ENCODE data around the gene RAB21.

- TF ChIP-seq CTCF (conservative IDR thresholded peaks at IDR 0.05; ENCODE audit: low read length) (no peak), EZH2phosphoT487 (IDR thresholded peaks at IDR 0.05; ENCODE audit: borderline replicate concordance) (no peak)
These were observed 82.7 kb downstream of the RAB21 start for GRCh38 chr12:71837356-71837755.
